ENCODE measurements around the gene CATSPER4. TPM values are rescaled to one million over a fixed set of nuclear protein-coding genes. Genes with fewer than 3 reads are reported as not detected.
A peak's percentile ranks its signal among the peaks of the same experiment; 100 is the strongest.

Gene CATSPER4
- total and polyA plus RNA-seq, 2 experiments from 2014 or later: 0.31 TPM; not detected in 1

DNA sequence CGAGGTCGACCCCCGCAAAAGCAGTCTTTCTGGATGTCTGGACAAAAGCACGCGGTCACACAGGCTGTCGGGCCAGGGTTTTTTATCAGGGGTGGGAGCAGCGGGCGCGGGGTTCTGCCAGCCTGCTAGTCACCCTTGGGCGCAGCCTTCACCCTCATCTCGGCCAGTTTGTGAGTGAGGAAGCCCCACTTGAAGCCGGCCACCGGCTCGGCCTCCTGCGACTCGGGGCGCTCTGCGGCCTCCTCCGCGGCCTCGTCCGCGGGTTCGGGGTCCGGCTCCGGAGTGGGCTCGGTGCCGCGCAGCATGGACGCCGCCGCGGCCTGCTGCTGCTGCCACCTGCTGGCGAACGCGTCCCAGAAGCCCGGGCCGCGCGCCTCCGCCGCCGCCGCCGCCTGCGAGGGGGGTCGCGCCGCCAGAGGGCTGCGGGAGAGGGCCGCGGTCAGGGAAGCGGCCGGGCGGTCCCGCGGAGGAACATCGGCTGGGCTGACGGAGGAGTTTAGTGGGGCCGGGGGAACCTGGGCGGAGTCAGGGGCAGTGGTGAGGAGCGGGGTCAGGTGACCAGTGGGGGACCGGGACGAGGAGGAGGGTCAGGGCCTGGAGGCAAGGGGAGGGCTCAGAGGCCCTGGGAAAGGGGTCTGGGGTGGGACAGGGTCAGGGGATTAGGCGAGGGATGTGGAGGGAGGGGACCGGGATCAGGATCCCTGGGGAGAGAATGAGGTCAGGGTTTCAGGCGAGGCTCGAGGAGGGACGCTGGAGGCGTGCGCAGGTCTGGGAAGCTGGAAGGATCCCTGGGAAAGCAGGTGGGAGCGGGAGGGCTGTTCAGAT, 26.2 kb upstream of the CATSPER4 start:
- H3K27ac ChIP-seq (ENCODE audit: low read depth): no peak overlapping the region
- H3K27me3 ChIP-seq (ENCODE audit: insufficient read depth): peaks cover 80% of the 10 kb centered on the region
- H3K27me3 Mint-ChIP-seq (ENCODE audit: insufficient read depth, low read depth, poor library complexity): peaks cover 63% of the 10 kb centered on the region
- peak overlapping the region; percentile 81 for H3K4me3 Mint-ChIP-seq
- peak overlapping the region; percentile 90 for H3K4me2 ChIP-seq
- peak; percentile 86 for DNase-seq (ENCODE audit: low spot score)
- peak overlapping the region; percentile 88 for H2AFZ ChIP-seq
- H3K36me3 ChIP-seq (ENCODE audit: insufficient read depth): no peaks in the 10 kb centered on the region
- H3K4me1 ChIP-seq (ENCODE audit: insufficient read depth): peaks cover 35% of the 10 kb centered on the region
- H3K9me2 ChIP-seq (ENCODE audit: insufficient read depth): no peaks in the 10 kb centered on the region
- TF ChIP-seq, protein P1, sequence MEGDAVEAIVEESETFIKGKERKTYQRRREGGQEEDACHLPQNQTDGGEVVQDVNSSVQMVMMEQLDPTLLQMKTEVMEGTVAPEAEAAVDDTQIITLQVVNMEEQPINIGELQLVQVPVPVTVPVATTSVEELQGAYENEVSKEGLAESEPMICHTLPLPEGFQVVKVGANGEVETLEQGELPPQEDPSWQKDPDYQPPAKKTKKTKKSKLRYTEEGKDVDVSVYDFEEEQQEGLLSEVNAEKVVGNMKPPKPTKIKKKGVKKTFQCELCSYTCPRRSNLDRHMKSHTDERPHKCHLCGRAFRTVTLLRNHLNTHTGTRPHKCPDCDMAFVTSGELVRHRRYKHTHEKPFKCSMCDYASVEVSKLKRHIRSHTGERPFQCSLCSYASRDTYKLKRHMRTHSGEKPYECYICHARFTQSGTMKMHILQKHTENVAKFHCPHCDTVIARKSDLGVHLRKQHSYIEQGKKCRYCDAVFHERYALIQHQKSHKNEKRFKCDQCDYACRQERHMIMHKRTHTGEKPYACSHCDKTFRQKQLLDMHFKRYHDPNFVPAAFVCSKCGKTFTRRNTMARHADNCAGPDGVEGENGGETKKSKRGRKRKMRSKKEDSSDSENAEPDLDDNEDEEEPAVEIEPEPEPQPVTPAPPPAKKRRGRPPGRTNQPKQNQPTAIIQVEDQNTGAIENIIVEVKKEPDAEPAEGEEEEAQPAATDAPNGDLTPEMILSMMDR (conservative IDR thresholded peaks at IDR 0.05; ENCODE audit: low read depth in 2 of 2): peak; percentile 47 to 67
- TF ChIP-seq CREB1 (CRISPR knock-in tag; IDR thresholded peaks at IDR 0.05; ENCODE audit: low read depth) (no peak), POLR2AphosphoS5 (IDR thresholded peaks at IDR 0.05; ENCODE audit: low read depth) (peak; percentile 51; the same call in 1 of the 2 replicates)
- H3K36me3 Mint-ChIP-seq (ENCODE audit: low read depth): no peaks in the 10 kb centered on the region
- ATAC-seq: peak; percentile 44
- peak overlapping the region; percentile 71 for H3K4me3 ChIP-seq
- H3F3A ChIP-seq (replicated peaks; ENCODE audit: low read depth): peaks cover 9% of the 10 kb centered on the region; the same call in 1 of the 2 replicates
- H3K4me1 Mint-ChIP-seq: peaks cover 35% of the 10 kb centered on the region
- H3K79me2 ChIP-seq (replicated peaks; ENCODE audit: insufficient read depth): no peaks in the 10 kb centered on the region
- no peak overlapping the region; the same call in 1 of the 2 replicates for H3K27ac Mint-ChIP-seq
- H3K9me3 Mint-ChIP-seq: peaks cover 3% of the 10 kb centered on the region; the same call in 1 of the 3 replicates
- H4K20me1 ChIP-seq (replicated peaks; ENCODE audit: insufficient read depth): no peaks in the 10 kb centered on the region

DNA sequence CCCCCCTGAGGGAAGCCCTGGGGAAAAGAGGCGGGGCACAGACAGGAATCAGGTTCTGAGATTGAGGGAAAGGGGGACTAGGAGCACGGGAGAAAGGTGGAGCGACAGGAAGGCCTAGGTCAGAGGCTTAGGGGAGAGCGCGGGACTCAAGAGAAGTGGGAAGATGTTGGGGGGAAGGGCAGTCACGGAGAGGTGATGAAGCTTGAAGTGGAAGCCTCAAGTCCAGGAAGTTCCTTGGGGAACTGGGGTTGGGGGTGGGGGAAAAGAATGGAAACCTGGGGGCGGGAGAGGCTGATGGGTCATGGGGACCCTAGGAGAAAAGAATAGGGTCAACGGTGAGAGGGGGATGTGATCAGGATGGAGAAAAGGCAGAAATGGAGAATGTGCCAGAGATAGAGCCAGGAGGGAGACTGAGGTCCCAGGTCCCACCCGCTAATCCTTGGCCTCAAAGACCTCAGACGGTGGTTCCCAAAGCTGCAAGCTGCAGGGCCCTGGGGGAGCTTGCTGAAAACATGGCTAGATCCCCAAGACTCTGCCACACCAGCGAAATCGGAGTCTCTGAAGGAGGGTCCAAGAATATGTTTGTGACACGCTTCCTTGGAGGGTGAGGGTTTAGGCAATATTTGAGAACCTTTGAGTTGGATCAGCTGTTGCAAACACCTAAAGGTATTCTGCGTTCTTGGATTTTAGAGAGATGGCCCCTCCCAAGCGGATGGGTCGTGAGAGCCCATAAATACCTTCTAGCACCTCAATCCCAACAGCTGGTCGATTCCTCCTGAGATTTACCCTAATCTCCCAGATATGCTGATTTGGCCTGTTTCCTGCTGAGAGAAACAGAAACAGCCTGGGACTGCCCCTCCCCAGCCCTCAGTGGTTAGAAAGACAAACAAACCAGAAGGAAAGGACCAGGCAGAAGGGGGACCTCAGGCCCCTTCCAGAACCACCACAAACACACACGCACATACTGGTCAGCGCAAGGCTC, 25.2 kb upstream of the CATSPER4 start:
- H3K9me3 Mint-ChIP-seq: peaks cover 3% of the 10 kb centered on the region; the same call in 1 of the 3 replicates
- H3K79me2 ChIP-seq (replicated peaks; ENCODE audit: insufficient read depth): no peaks in the 10 kb centered on the region
- peak overlapping the region; percentile 81 for H3K4me3 Mint-ChIP-seq
- H3K27me3 Mint-ChIP-seq (ENCODE audit: insufficient read depth, low read depth, poor library complexity): peaks cover 62% of the 10 kb centered on the region
- H3K27ac ChIP-seq (ENCODE audit: low read depth): no peak overlapping the region
- H3K4me3 ChIP-seq: peak overlapping the region; percentile 71
- no peaks in the 10 kb centered on the region for H4K20me1 ChIP-seq (replicated peaks; ENCODE audit: insufficient read depth)
- H3F3A ChIP-seq (replicated peaks; ENCODE audit: low read depth): peaks cover 9% of the 10 kb centered on the region; the same call in 1 of the 2 replicates
- peaks cover 73% of the 10 kb centered on the region for H3K27me3 ChIP-seq (ENCODE audit: insufficient read depth)
- no peaks in the 10 kb centered on the region for H3K36me3 Mint-ChIP-seq (ENCODE audit: low read depth)
- peaks cover 31% of the 10 kb centered on the region for H3K4me1 Mint-ChIP-seq
- peak overlapping the region; percentile 90 for H3K4me2 ChIP-seq
- peak overlapping the region; percentile 74; the same call in 1 of the 2 replicates for H2AFZ ChIP-seq
- no peak overlapping the region; the same call in 1 of the 2 replicates for H3K27ac Mint-ChIP-seq
- TF ChIP-seq EZH2phosphoT487 (IDR thresholded peaks at IDR 0.05; ENCODE audit: unreplicated experiment) (no peak), POLR2AphosphoS5 (IDR thresholded peaks at IDR 0.05; ENCODE audit: low read depth) (peak; percentile 13; the same call in 1 of the 2 replicates), CREB1 (CRISPR knock-in tag; IDR thresholded peaks at IDR 0.05; ENCODE audit: low read depth) (no peak), ZNF114 (CRISPR knock-in tag; IDR thresholded peaks at IDR 0.05) (no peak)
- TF ChIP-seq, protein P2, sequence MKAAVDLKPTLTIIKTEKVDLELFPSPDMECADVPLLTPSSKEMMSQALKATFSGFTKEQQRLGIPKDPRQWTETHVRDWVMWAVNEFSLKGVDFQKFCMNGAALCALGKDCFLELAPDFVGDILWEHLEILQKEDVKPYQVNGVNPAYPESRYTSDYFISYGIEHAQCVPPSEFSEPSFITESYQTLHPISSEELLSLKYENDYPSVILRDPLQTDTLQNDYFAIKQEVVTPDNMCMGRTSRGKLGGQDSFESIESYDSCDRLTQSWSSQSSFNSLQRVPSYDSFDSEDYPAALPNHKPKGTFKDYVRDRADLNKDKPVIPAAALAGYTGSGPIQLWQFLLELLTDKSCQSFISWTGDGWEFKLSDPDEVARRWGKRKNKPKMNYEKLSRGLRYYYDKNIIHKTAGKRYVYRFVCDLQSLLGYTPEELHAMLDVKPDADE (IDR thresholded peaks at IDR 0.05): no peak
- peaks cover 35% of the 10 kb centered on the region for H3K4me1 ChIP-seq (ENCODE audit: insufficient read depth)
- ATAC-seq (no peak), DNase-seq (ENCODE audit: low spot score) (peak; percentile 85)
- H3K36me3 ChIP-seq (ENCODE audit: insufficient read depth): no peaks in the 10 kb centered on the region
- H3K9me2 ChIP-seq (ENCODE audit: insufficient read depth): no peaks in the 10 kb centered on the region

All from GM23338 (cell line).